B cell (primary cell): ENCODE measurements around the gene CLASRP.

ENCODE experiments used
- EZH2 ChIP-seq: IDR thresholded peaks from 2 replicates; pipeline ENCODE4 v1.6.1; 2012; ENCODE audit warnings: borderline replicate concordance, low read depth, mild to moderate bottlenecking, moderate library complexity, low read length; ENCODE audit not compliant: insufficient read depth, poor library complexity, severe bottlenecking
- TF ChIP-seq, protein P1 (sequence below): fragments of 200-600 bp; IDR thresholded peaks from one replicate; pipeline ENCODE4 v1.8.0; 2022; ENCODE audit warnings: antibody characterized with exemption, mild to moderate bottlenecking

DNA sequence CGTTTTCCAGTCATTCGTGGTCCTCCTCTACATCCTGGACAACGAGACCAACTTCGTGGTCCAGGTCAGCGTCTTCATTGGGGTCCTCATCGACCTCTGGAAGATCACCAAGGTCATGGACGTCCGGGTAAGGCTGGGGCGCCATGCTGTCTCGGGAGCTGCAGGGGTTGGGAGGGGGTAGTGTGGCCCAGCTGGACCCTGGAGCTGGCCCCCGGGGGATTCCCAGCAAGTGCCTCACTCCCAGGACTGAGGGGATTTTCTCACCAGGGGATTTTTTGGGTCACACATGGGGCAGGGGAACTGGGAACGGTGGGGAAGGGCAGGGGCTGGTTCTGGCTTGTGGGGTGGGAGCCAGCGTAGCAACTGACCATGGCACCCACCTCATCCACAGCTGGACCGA, 48.4 kb upstream of the CLASRP start:
- TF ChIP-seq, protein P1, sequence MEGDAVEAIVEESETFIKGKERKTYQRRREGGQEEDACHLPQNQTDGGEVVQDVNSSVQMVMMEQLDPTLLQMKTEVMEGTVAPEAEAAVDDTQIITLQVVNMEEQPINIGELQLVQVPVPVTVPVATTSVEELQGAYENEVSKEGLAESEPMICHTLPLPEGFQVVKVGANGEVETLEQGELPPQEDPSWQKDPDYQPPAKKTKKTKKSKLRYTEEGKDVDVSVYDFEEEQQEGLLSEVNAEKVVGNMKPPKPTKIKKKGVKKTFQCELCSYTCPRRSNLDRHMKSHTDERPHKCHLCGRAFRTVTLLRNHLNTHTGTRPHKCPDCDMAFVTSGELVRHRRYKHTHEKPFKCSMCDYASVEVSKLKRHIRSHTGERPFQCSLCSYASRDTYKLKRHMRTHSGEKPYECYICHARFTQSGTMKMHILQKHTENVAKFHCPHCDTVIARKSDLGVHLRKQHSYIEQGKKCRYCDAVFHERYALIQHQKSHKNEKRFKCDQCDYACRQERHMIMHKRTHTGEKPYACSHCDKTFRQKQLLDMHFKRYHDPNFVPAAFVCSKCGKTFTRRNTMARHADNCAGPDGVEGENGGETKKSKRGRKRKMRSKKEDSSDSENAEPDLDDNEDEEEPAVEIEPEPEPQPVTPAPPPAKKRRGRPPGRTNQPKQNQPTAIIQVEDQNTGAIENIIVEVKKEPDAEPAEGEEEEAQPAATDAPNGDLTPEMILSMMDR, result no peak
- TF ChIP-seq EZH2, result no peak
